Measurements from ENCODE around the gene SLC47A1. TPM values are rescaled to one million over a fixed set of nuclear protein-coding genes. Genes with fewer than 3 reads are reported as not detected.

Gene SLC47A1
- total and polyA plus RNA-seq, 8 donors: 0.12 to 0.97 (median 0.49) TPM; not detected in 1

DNA sequence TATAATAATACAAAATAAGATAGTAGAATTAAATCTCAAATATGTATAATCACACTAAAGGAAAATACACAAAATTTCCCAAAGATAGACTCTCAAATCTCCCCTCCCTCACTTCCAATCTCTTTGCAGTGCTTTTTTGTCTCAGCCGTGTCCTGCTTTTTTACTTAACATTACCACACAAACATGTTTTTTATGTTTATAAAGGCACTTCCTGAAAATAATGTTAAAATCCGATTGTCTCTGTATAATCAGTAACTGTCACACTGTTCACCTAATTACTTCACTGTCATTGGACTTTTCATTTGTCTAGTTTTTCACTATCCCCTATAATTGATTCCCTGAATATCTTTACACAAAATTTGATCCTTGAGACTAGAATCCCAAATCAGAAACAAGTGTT, 76.7 kb downstream of the SLC47A1 start:
- Histone ChIP-seq H3K27me3 (no peaks in the 10 kb centered on the region), H3K9me3 (no peaks in the 10 kb centered on the region), H3K4me1 (no peaks in the 10 kb centered on the region), H3K27ac (no peak overlapping the region), H3K36me3 (no peaks in the 10 kb centered on the region), H3K4me3 (no peak overlapping the region)
- DNase-seq (no peak), FAIRE-seq (no peak), ATAC-seq (no peak)
- intact Hi-C loops (cut with DNase I): no loop called here
- TF ChIP-seq, protein P1, sequence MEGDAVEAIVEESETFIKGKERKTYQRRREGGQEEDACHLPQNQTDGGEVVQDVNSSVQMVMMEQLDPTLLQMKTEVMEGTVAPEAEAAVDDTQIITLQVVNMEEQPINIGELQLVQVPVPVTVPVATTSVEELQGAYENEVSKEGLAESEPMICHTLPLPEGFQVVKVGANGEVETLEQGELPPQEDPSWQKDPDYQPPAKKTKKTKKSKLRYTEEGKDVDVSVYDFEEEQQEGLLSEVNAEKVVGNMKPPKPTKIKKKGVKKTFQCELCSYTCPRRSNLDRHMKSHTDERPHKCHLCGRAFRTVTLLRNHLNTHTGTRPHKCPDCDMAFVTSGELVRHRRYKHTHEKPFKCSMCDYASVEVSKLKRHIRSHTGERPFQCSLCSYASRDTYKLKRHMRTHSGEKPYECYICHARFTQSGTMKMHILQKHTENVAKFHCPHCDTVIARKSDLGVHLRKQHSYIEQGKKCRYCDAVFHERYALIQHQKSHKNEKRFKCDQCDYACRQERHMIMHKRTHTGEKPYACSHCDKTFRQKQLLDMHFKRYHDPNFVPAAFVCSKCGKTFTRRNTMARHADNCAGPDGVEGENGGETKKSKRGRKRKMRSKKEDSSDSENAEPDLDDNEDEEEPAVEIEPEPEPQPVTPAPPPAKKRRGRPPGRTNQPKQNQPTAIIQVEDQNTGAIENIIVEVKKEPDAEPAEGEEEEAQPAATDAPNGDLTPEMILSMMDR (IDR thresholded peaks at IDR 0.05): no peak
- whole genome bisulfite sequencing, 2 donors: 57 to 67% methylated on average over 2 of the region's 2 CpGs

GRCh38 chr17:19610879-19611278, 77.2 kb downstream of the SLC47A1 start:
- Histone ChIP-seq H3K9me3 (no peaks in the 10 kb centered on the region), H3K27ac (no peak overlapping the region), H3K36me3 (no peaks in the 10 kb centered on the region), H3K4me3 (no peak overlapping the region), H3K4me1 (no peaks in the 10 kb centered on the region), H3K27me3 (no peaks in the 10 kb centered on the region)
- peak; percentile 57 for FAIRE-seq
- intact Hi-C loops (cut with DNase I): no loop called here
- WGBS, 2 donors: 77 to 88% methylated on average over 5 of the region's 5 CpGs
- TF ChIP-seq, protein P1 (IDR thresholded peaks at IDR 0.05): no peak
- no peak for DNase-seq
- peak in 1 of 4 donors; percentile 36 for ATAC-seq

- intact Hi-C loops (cut with DNase I): no loop called here
- FAIRE-seq: no peak
- H3K4me1 ChIP-seq: no peaks in the 10 kb centered on the region
These were observed 80.3 kb downstream of the SLC47A1 start for GRCh38 chr17:19613979-19614378.

DNA sequence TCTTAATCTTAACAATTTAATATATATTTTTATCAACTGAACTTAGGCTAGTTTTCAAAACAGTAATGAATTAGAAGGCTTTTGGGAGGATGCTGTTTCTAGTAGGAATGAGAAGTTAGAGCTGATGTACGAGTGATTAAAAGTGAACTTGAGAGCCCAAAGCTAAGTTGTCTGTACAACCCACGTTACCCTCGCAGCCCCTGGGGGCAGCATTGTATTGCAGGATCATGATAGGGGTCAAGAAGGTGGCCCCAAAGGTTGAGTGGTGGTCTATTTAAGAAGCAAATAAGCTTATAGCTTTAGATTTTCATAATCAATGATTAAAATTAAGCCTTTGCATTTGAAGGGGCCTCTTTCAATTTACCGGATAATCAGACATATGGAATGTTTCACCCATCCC, 81.2 kb downstream of the SLC47A1 start:
- FAIRE-seq (no peak), DNase-seq (no peak), ATAC-seq (no peak)
- intact Hi-C loops (cut with DNase I): no loop called here
- WGBS, 2 donors: 81 to 85% methylated on average over 4 of the region's 4 CpGs
- Histone ChIP-seq H3K27me3 (no peaks in the 10 kb centered on the region), H3K27ac (no peak overlapping the region), H3K36me3 (no peaks in the 10 kb centered on the region), H3K4me3 (no peak overlapping the region), H3K4me1 (no peaks in the 10 kb centered on the region), H3K9me3 (no peaks in the 10 kb centered on the region)
- TF ChIP-seq, protein P1 (IDR thresholded peaks at IDR 0.05): no peak

More at GRCh38 chr17:19613979-19614378, 80.3 kb downstream of the SLC47A1 start:
- Histone ChIP-seq H3K27me3 (no peaks in the 10 kb centered on the region), H3K4me3 (no peak overlapping the region), H3K27ac (no peak overlapping the region), H3K9me3 (no peaks in the 10 kb centered on the region), H3K36me3 (no peaks in the 10 kb centered on the region)
- DNase-seq (no peak), ATAC-seq (no peak)
- TF ChIP-seq, protein P1 (IDR thresholded peaks at IDR 0.05): no peak
- WGBS, 2 donors: 78 to 84% methylated on average over 10 of the region's 10 CpGs

DNA sequence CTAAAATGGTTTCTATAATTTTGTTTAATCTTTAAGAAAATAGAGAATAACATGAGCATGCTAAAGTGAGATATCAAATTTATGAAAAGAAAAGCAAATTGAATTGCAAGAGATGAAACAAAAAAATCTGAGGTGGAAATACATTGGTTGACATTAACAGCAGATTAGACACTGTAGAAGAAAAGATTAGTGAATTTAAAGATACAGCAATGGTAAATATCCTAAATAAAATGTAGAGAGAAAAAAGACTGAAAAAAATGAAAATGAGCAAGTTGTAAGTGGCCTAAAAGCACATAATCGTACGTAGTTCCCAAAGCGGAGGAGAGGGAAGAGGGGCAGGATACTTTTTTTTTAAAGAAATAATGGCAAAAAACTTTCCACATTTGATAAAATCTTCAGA, 84.4 kb downstream of the SLC47A1 start:
- Histone ChIP-seq H3K4me3 (no peak overlapping the region), H3K9me3 (no peaks in the 10 kb centered on the region), H3K27ac (no peak overlapping the region), H3K27me3 (no peaks in the 10 kb centered on the region), H3K4me1 (no peaks in the 10 kb centered on the region), H3K36me3 (no peaks in the 10 kb centered on the region)
- FAIRE-seq: no peak
- TF ChIP-seq, protein P1 (IDR thresholded peaks at IDR 0.05): no peak
- intact Hi-C loops (cut with DNase I): no loop called here
- no peak for DNase-seq
- ATAC-seq: no peak
- 86 to 95% methylated on average over 3 of the region's 3 CpGs for WGBS, 2 donors
